Tibial artery (tissue), 4 donors: Measurements from ENCODE around the gene WASF3.

Experiments used
- DNase-seq, 2 donors: peaks; one replicate each; pipeline ENCODE4 v3.0.0-alpha.2; 2019
- H3K27ac ChIP-seq, 2 donors: fragments of 200-600 bp; sonication (generic) in 1 of 2; 1 replicate in 1 of 2; 2 replicates in 1 of 2; pipeline ENCODE4 v1.5.1; 2018 to 2019; ENCODE audit warnings: mild to moderate bottlenecking in 1 of 2
- H3K27me3 ChIP-seq, 2 donors: fragments of 200-600 bp; sonication (generic) in 1 of 2; one replicate each; pipeline versions ENCODE4 v1.5.1 to v1.6.0; 2016 to 2019
- H3K36me3 ChIP-seq, 3 donors: fragments of 200-600 bp; sonication (generic) in 2 of 3; one replicate each; pipeline ENCODE4 v1.5.1; 2016 to 2019; ENCODE audit warnings: mild to moderate bottlenecking in 2 of 3
- H3K4me1 ChIP-seq, 4 donors: fragments of 200-600 bp; sonication (generic) in 2 of 4; 1 replicate in 3 of 4; 2 replicates in 1 of 4; pipeline ENCODE4 v1.5.1; 2016 to 2019
- H3K4me3 ChIP-seq, 2 donors: fragments of 200-600 bp; sonication (generic) in 1 of 2; 1 replicate in 1 of 2; 2 replicates in 1 of 2; pipeline ENCODE4 v1.5.1; 2018 to 2019; ENCODE audit warnings: mild to moderate bottlenecking in 2 of 2
- H3K9me3 ChIP-seq, 3 donors: fragments of 200-600 bp; sonication (generic) in 1 of 3; one replicate each; pipeline ENCODE4 v1.5.1; 2016 to 2019
- intact Hi-C: fragments of 100-400 bp; cut with DNase I; formaldehyde crosslinking; loops from one replicate; pipeline ENCODE4 v1.15.0; 2023; ENCODE audit warnings: low total_unique reads
- TF ChIP-seq, protein P1 (sequence below), 2 experiments: fragments of 200-600 bp in 1 of 2; fragments of 450-650 bp in 1 of 2; IDR thresholded peaks; one replicate each; pipeline ENCODE4 v1.5.1; 2017 to 2019; ENCODE audit warnings: antibody characterized with exemption in 2 of 2, mild to moderate bottlenecking in 1 of 2, moderate library complexity in 1 of 2

The WASF3 gene

DNA sequence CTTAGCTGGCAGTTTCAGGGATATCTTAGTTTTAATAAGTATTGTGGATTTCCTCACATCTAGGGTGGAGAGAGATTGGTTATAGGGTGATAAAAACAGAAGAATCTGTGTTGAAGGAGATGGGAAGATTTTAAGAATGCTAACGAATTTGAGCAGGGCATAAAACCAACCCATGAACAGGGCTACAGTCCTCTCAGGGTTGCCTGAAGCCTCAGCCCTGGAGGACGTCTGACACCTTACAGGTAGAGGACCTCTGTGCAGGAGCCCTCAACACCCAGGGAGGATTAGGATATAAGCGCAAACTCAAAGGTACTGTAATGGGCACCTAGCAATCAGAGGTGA is 461 bp upstream of the WASF3 start:
- no peaks in the 10 kb centered on the region for H3K9me3 ChIP-seq
- no peak overlapping the region for H3K27ac ChIP-seq
- H3K4me1 ChIP-seq: peaks cover 0 to 32% (median 17%) of the 10 kb centered on the region in 4 donors
- DNase-seq: no peak
- intact Hi-C loops: loop anchor here (5.0 kb wide), 1 partner anchor 140 kb away; no protein-coding TSS in a partner anchor
- no peaks in the 10 kb centered on the region for H3K36me3 ChIP-seq
- TF ChIP-seq, protein P1, sequence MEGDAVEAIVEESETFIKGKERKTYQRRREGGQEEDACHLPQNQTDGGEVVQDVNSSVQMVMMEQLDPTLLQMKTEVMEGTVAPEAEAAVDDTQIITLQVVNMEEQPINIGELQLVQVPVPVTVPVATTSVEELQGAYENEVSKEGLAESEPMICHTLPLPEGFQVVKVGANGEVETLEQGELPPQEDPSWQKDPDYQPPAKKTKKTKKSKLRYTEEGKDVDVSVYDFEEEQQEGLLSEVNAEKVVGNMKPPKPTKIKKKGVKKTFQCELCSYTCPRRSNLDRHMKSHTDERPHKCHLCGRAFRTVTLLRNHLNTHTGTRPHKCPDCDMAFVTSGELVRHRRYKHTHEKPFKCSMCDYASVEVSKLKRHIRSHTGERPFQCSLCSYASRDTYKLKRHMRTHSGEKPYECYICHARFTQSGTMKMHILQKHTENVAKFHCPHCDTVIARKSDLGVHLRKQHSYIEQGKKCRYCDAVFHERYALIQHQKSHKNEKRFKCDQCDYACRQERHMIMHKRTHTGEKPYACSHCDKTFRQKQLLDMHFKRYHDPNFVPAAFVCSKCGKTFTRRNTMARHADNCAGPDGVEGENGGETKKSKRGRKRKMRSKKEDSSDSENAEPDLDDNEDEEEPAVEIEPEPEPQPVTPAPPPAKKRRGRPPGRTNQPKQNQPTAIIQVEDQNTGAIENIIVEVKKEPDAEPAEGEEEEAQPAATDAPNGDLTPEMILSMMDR (IDR thresholded peaks at IDR 0.05): no peak
- H3K27me3 ChIP-seq: no peaks in the 10 kb centered on the region
- peak overlapping the region; percentile 60 to 86 for H3K4me3 ChIP-seq

DNA sequence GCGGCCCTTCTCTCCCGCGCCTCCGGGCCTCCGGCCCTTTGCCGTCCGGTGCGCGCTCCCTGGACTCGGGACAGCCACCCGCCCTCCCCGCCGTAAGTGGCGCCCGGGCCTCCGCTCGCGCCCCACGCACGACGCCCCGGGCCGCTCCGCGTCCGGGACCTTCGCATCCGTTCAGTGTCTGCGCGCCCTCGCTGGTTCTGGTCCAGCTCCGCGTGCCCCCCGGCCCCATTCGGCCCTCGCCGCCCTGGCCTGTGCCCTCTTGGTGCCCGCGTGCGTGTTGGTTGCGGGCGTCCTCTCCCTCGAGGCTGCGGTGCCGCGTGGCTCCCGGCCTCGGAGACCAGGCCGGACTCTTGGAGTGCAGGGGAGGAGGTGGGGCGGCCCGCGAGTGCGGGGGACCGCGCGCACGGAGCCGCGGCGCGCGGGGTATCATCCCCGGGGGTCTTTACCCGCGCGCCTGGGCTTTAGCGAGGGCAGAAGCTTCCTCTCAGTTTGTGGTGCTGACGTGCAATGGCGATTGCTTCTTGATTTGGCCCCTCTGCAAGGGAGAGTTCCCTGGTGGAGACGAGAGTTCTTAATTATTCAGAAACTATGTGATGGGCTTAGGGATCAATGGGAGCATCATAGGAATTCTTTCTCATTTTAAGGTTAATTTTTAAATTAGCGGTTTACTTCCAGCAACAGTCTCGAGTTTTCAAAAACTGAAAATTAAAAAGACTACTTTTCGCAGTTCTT is 757 bp downstream of the WASF3 start:
- H3K27ac ChIP-seq: peak overlapping the region; percentile 69 to 73

DNA sequence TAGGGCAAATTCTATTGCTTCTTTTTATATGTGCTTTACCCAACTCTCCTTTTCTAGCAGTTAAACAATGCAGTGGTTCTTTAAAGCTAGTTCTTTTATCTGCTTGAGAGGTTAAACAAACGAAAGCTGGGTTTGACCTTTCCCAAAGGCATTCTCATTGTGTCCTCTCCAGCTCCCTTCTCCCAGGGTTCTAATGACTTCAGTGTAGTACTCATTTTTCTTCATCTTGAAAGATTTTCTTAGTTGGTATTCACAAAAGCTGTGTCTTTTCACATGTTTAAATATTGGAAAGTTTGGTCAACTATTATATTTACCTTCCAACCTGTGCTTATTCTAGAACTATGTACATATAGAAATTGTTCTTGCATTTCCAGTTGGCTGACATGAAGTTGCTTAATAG is 1.5 kb downstream of the WASF3 start:
- TF ChIP-seq, protein P1 (IDR thresholded peaks at IDR 0.05): no peak
- Histone ChIP-seq H3K4me3 (peak overlapping the region; percentile 60 to 86), H3K27ac (no peak overlapping the region), H3K9me3 (no peaks in the 10 kb centered on the region), H3K4me1 (peaks cover 0 to 43% (median 22%) of the 10 kb centered on the region in 4 donors), H3K36me3 (no peaks in the 10 kb centered on the region), H3K27me3 (no peaks in the 10 kb centered on the region)
- DNase-seq: no peak
- intact Hi-C loops: loop anchor here (5.0 kb wide), 1 partner anchor 138 kb away; no protein-coding TSS in a partner anchor

More for the DNA sequence above, 757 bp downstream of the WASF3 start:
- Histone ChIP-seq H3K9me3 (no peaks in the 10 kb centered on the region), H3K4me1 (peaks cover 0 to 38% (median 22%) of the 10 kb centered on the region in 4 donors), H3K36me3 (no peaks in the 10 kb centered on the region), H3K4me3 (peak overlapping the region; percentile 60 to 86), H3K27me3 (no peaks in the 10 kb centered on the region)
- DNase-seq: no peak
- TF ChIP-seq, protein P1 (IDR thresholded peaks at IDR 0.05): no peak
- intact Hi-C loops: loop anchor here (5.0 kb wide), 1 partner anchor 139 kb away; no protein-coding TSS in a partner anchor

DNA sequence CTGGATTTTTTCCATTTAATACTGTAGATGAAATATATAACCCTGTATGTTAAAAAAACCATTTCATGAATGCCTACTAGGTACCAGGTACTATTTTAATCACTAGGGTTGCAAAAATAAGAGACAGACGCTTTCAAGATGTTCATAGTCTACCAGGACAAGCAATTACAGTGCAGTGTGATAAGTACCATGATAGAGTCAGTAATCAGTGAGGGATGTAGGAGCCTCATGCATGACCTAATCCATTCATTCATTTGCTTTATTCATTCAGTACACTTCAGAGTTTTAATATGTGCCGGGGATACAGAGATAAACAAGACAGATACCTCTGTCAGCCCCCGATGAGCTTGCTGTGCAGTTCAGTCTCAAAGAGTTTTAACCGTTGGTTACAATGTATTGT is 3.0 kb downstream of the WASF3 start:
- intact Hi-C loops: no loop called here
- H3K4me1 ChIP-seq: peaks cover 0 to 53% (median 22%) of the 10 kb centered on the region in 4 donors
- H3K27ac ChIP-seq: no peak overlapping the region
- no peaks in the 10 kb centered on the region for H3K27me3 ChIP-seq
- H3K36me3 ChIP-seq: no peaks in the 10 kb centered on the region
- H3K4me3 ChIP-seq: no peak overlapping the region
- no peak for DNase-seq
- no peaks in the 10 kb centered on the region for H3K9me3 ChIP-seq
- TF ChIP-seq, protein P1 (IDR thresholded peaks at IDR 0.05): no peak

DNA sequence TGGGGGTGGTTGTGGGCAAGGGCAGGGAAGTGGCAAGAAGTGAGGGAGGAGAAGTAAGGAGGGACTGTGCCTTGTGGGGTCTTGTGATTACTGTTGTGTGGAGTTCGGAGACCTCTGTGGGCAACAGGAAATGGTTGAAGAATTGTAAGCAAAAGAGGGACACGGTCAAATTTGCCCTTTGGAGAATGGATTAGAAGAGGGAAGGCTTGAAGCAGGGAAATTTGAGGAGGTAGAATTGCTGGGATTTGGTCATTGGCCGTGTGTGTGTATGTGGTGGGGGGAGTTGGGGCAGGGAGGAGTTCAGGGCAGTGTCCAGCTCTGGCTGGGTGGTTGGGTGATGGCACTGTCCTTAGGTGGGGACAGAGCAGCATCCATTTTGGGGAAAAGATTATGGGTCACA is 3.6 kb downstream of the WASF3 start:
- H3K27ac ChIP-seq: peak overlapping the region; percentile 46 to 51
- no peak overlapping the region for H3K4me3 ChIP-seq
- H3K36me3 ChIP-seq: no peaks in the 10 kb centered on the region
- intact Hi-C loops: no loop called here
- no peak for DNase-seq
- TF ChIP-seq, protein P1 (IDR thresholded peaks at IDR 0.05): no peak
- no peaks in the 10 kb centered on the region for H3K9me3 ChIP-seq
- peaks cover 0 to 53% (median 22%) of the 10 kb centered on the region in 4 donors for H3K4me1 ChIP-seq
- no peaks in the 10 kb centered on the region for H3K27me3 ChIP-seq
